ENCODE data around the gene ZNF467.

GRCh38 chr7:149753375-149754233 is 19.8 kb downstream of the ZNF467 start:
- TF ChIP-seq, protein P1, sequence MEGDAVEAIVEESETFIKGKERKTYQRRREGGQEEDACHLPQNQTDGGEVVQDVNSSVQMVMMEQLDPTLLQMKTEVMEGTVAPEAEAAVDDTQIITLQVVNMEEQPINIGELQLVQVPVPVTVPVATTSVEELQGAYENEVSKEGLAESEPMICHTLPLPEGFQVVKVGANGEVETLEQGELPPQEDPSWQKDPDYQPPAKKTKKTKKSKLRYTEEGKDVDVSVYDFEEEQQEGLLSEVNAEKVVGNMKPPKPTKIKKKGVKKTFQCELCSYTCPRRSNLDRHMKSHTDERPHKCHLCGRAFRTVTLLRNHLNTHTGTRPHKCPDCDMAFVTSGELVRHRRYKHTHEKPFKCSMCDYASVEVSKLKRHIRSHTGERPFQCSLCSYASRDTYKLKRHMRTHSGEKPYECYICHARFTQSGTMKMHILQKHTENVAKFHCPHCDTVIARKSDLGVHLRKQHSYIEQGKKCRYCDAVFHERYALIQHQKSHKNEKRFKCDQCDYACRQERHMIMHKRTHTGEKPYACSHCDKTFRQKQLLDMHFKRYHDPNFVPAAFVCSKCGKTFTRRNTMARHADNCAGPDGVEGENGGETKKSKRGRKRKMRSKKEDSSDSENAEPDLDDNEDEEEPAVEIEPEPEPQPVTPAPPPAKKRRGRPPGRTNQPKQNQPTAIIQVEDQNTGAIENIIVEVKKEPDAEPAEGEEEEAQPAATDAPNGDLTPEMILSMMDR (IDR thresholded peaks at IDR 0.05): peak in 1 of 3 experiments; percentile 16
- TF ChIP-seq POLR2A (IDR thresholded peaks at IDR 0.05): no peak

Data from testis (tissue), 2 donors.